H9 (cell line): ENCODE data around the gene SNAPC5. TPM values are rescaled to one million over a fixed set of nuclear protein-coding genes. Genes with fewer than 3 reads are reported as not detected.
A peak's percentile ranks its signal among the peaks of the same experiment; 100 is the strongest.

Source experiments
- DNase-seq: peaks from one replicate; pipeline ENCODE4 v3.0.0-alpha.2; 2017
- H2AFZ ChIP-seq: one replicate; pipeline ENCODE4 v1.6.1; 2013; ENCODE audit warnings: mild to moderate bottlenecking, low read length, control low read depth, moderate library complexity
- H2AK5ac ChIP-seq: 2 replicates; pipeline ENCODE4 v1.6.1; 2013; ENCODE audit warnings: low read length, control low read depth, mixed read lengths; ENCODE audit not compliant: insufficient read length
- H2BK120ac ChIP-seq: one replicate; pipeline ENCODE4 v1.6.1; 2013; ENCODE audit warnings: low read depth, mild to moderate bottlenecking, low read length, control low read depth, inconsistent platforms; ENCODE audit not compliant: poor library complexity, severe bottlenecking
- H2BK12ac ChIP-seq: 2 replicates; pipeline ENCODE4 v1.6.1; 2013; ENCODE audit warnings: low read length, control low read depth, mixed read lengths, low read depth; ENCODE audit not compliant: insufficient read length
- H2BK15ac ChIP-seq: 2 replicates; pipeline ENCODE4 v1.6.1; 2013; ENCODE audit warnings: low read depth, low read length, control low read depth
- H2BK20ac ChIP-seq: one replicate; pipeline ENCODE4 v1.6.1; 2013; ENCODE audit warnings: low read depth, mild to moderate bottlenecking, low read length, control low read depth, inconsistent platforms; ENCODE audit not compliant: poor library complexity, severe bottlenecking
- H2BK5ac ChIP-seq: 2 replicates; pipeline ENCODE4 v1.6.1; 2013; ENCODE audit warnings: low read length, control low read depth, mixed read lengths; ENCODE audit not compliant: insufficient read length
- H3K14ac ChIP-seq: 2 replicates; pipeline ENCODE4 v1.6.1; 2013; ENCODE audit warnings: low read length, control low read depth; ENCODE audit not compliant: insufficient read depth
- H3K18ac ChIP-seq: 2 replicates; pipeline ENCODE4 v1.6.1; 2013; ENCODE audit warnings: low read depth, mild to moderate bottlenecking, mixed read lengths, low read length, control low read depth; ENCODE audit not compliant: insufficient read length
- H3K23ac ChIP-seq: 2 replicates; pipeline ENCODE4 v1.6.1; 2013; ENCODE audit warnings: low read length, control low read depth, mixed read lengths, low read depth; ENCODE audit not compliant: insufficient read length
- H3K23me2 ChIP-seq: 2 replicates; pipeline ENCODE4 v1.6.1; 2013; ENCODE audit warnings: low read depth, mild to moderate bottlenecking, mixed read lengths, low read length, control low read depth; ENCODE audit not compliant: insufficient read length, poor library complexity, severe bottlenecking
- H3K27ac ChIP-seq: 2 replicates; pipeline ENCODE4 v1.5.1; 2013; ENCODE audit warnings: low read length, control low read depth, mixed read lengths, low read depth; ENCODE audit not compliant: insufficient read length
- H3K27me3 ChIP-seq: 2 replicates; pipeline ENCODE4 v1.6.1; 2013; ENCODE audit warnings: low read length, control low read depth, inconsistent platforms; ENCODE audit not compliant: insufficient read depth
- H3K4ac ChIP-seq: 2 replicates; pipeline ENCODE4 v1.6.1; 2013; ENCODE audit warnings: low read depth, mild to moderate bottlenecking, control low read depth, inconsistent platforms, low read length, moderate library complexity
- H3K4me1 ChIP-seq: 2 replicates; pipeline ENCODE4 v1.6.1; 2013; ENCODE audit warnings: low read length, control low read depth, inconsistent platforms; ENCODE audit not compliant: insufficient read depth
- H3K4me2 ChIP-seq: 2 replicates; pipeline ENCODE4 v1.6.1; 2013; ENCODE audit warnings: low read length, control low read depth, mixed read lengths; ENCODE audit not compliant: insufficient read length, insufficient read depth
- H3K56ac ChIP-seq: 2 replicates; pipeline ENCODE4 v1.6.1; 2013; ENCODE audit warnings: low read depth, mild to moderate bottlenecking, mixed read lengths, low read length, control low read depth; ENCODE audit not compliant: insufficient read length
- H3K79me1 ChIP-seq: 2 replicates; pipeline ENCODE4 v1.6.1; 2013; ENCODE audit warnings: low read depth, mild to moderate bottlenecking, moderate library complexity, low read length, control low read depth, inconsistent platforms; ENCODE audit not compliant: insufficient read depth, poor library complexity, severe bottlenecking
- H3K79me2 ChIP-seq: 2 replicates; pipeline ENCODE4 v1.6.1; 2013; ENCODE audit warnings: low read length, control low read depth, inconsistent platforms; ENCODE audit not compliant: insufficient read depth
- H3K9ac ChIP-seq: 2 replicates; pipeline ENCODE4 v1.6.1; 2013; ENCODE audit warnings: low read length, control low read depth, mixed read lengths; ENCODE audit not compliant: insufficient read length; ENCODE audit errors: extremely low read depth
- H3K9me3 ChIP-seq: one replicate; pipeline ENCODE4 v1.6.1; 2013; ENCODE audit warnings: low read depth, low read length, inconsistent platforms; ENCODE audit not compliant: control insufficient read depth
- H3T11ph ChIP-seq: one replicate; pipeline ENCODE4 v1.6.1; 2013; ENCODE audit warnings: mild to moderate bottlenecking, low read length, control low read depth, inconsistent platforms
- H4K20me1 ChIP-seq: one replicate; pipeline ENCODE4 v1.6.1; 2013; ENCODE audit not compliant: control insufficient read depth, insufficient read length, insufficient read depth
- H4K5ac ChIP-seq: 2 replicates; pipeline ENCODE4 v1.6.1; 2013; ENCODE audit warnings: low read depth, mild to moderate bottlenecking, mixed read lengths, low read length, control low read depth; ENCODE audit not compliant: insufficient read length
- H4K8ac ChIP-seq: replicated peaks from 2 replicates; pipeline ENCODE4 v1.6.1; 2013; ENCODE audit warnings: low read length, control low read depth, mixed read lengths, low read depth; ENCODE audit not compliant: insufficient read length
- H4K91ac ChIP-seq: 2 replicates; pipeline ENCODE4 v1.6.1; 2013; ENCODE audit warnings: low read depth, mild to moderate bottlenecking, moderate library complexity, mixed read lengths, low read length, control low read depth; ENCODE audit not compliant: insufficient read length
- H3K27ac Mint-ChIP-seq, 3 experiments: 2 replicates in 2 of 3; 3 replicates in 1 of 3; pipeline ENCODE4 v1.8.0; 2020 to 2021; ENCODE audit warnings: mixed read lengths in 3 of 3, mild to moderate bottlenecking in 1 of 3, moderate library complexity in 1 of 3
- H3K27me3 Mint-ChIP-seq: 2 replicates; pipeline ENCODE4 v1.8.0; 2021; ENCODE audit warnings: low read depth, mild to moderate bottlenecking, moderate library complexity, mixed read lengths
- H3K36me3 Mint-ChIP-seq, 3 experiments: 2 replicates in 2 of 3; 3 replicates in 1 of 3; pipeline ENCODE4 v1.8.0; 2020 to 2021; ENCODE audit warnings: low read depth in 3 of 3, mixed read lengths in 3 of 3; ENCODE audit not compliant: insufficient read depth in 1 of 3
- H3K4me1 Mint-ChIP-seq, 2 experiments: 2 replicates each; pipeline ENCODE4 v1.8.0; 2020; ENCODE audit warnings: mixed read lengths in 2 of 2
- H3K4me3 Mint-ChIP-seq, 2 experiments: 2 replicates in 1 of 2; 3 replicates in 1 of 2; pipeline ENCODE4 v1.8.0; 2020 to 2021; ENCODE audit warnings: mild to moderate bottlenecking in 2 of 2, mixed read lengths in 2 of 2, moderate library complexity in 1 of 2
- H3K9me3 Mint-ChIP-seq, 2 experiments: 2 replicates in 1 of 2; 3 replicates in 1 of 2; pipeline ENCODE4 v1.8.0; 2020; ENCODE audit warnings: mild to moderate bottlenecking in 2 of 2, mixed read lengths in 2 of 2, moderate library complexity in 1 of 2
- WGBS: extraction: QIAGEN DNeasy Blood & Tissue Kit; methylation state at CpG from one replicate; pipeline ENCODE4 v1.1.7; 2013; ENCODE audit warnings: missing lambda C conversion rate, low lambda C conversion rate, mixed read lengths; ENCODE audit not compliant: insufficient read length; ENCODE audit errors: extremely low coverage; 5-methylcytosine and 5-hydroxymethylcytosine counted together
- total RNA-seq: library from RNA; stranded (reverse); gene quantifications from 2 replicates; pipeline ENCODE4 v1.2.1, GENCODE V29; 2021
- TF ChIP-seq, protein P1 (sequence below): fragments of 200-600 bp; sonication (generic); conservative IDR thresholded peaks from 3 replicates; pipeline ENCODE4 v1.8.0; 2021; ENCODE audit warnings: antibody characterized with exemption, mild to moderate bottlenecking

The SNAPC5 gene
- total RNA-seq, 1 experiment from 2014 or later: 28.9 TPM

DNA sequence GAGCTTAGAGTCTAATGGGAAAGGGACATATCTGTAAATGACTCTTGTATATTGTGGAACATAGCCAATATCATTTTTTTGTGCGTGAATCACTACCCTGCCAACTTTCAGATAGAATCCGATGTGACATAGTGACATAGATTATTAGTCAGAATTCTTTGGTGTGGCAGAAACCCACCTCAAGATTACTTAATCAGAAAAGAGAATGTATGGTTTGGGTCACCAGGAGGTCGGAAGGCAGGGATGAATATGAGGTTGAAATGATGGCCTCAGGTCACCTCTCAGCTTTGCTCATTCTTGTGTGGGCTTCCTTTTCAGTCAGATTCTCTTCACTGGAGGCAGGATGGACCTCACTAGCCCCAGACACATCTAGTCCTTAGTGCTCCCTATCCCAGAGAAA lies 41.4 kb downstream of the SNAPC5 start:
- H3K9me3 ChIP-seq: no peaks in the 10 kb centered on the region
- no peak overlapping the region for H4K5ac ChIP-seq
- DNase-seq: no peak
- H3K23me2 ChIP-seq: no peaks in the 10 kb centered on the region
- no peak overlapping the region for H3K18ac ChIP-seq
- H3T11ph ChIP-seq: no peak overlapping the region
- no peak overlapping the region for H3K14ac ChIP-seq
- no peaks in the 10 kb centered on the region for H4K20me1 ChIP-seq
- no peak overlapping the region for H3K23ac ChIP-seq
- H2AFZ ChIP-seq: no peak overlapping the region
- H3K4me1 ChIP-seq: no peaks in the 10 kb centered on the region
- no peak overlapping the region for H2AK5ac ChIP-seq
- no peak overlapping the region for H2BK20ac ChIP-seq
- H3K9me3 Mint-ChIP-seq: no peaks in the 10 kb centered on the region
- no peak overlapping the region for H2BK15ac ChIP-seq
- TF ChIP-seq, protein P1, sequence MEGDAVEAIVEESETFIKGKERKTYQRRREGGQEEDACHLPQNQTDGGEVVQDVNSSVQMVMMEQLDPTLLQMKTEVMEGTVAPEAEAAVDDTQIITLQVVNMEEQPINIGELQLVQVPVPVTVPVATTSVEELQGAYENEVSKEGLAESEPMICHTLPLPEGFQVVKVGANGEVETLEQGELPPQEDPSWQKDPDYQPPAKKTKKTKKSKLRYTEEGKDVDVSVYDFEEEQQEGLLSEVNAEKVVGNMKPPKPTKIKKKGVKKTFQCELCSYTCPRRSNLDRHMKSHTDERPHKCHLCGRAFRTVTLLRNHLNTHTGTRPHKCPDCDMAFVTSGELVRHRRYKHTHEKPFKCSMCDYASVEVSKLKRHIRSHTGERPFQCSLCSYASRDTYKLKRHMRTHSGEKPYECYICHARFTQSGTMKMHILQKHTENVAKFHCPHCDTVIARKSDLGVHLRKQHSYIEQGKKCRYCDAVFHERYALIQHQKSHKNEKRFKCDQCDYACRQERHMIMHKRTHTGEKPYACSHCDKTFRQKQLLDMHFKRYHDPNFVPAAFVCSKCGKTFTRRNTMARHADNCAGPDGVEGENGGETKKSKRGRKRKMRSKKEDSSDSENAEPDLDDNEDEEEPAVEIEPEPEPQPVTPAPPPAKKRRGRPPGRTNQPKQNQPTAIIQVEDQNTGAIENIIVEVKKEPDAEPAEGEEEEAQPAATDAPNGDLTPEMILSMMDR: no peak
- no peaks in the 10 kb centered on the region for H3K79me1 ChIP-seq
- H2BK120ac ChIP-seq: no peak overlapping the region
- H3K4me2 ChIP-seq: no peak overlapping the region
- H3K27me3 ChIP-seq: no peaks in the 10 kb centered on the region
- H3K4me3 Mint-ChIP-seq: no peak overlapping the region
- no peaks in the 10 kb centered on the region for H3K27me3 Mint-ChIP-seq
- peaks cover 9 to 22% of the 10 kb centered on the region in 2 experiments; a peak in 3 of 4 replicates for H3K4me1 Mint-ChIP-seq
- H3K27ac ChIP-seq: no peak overlapping the region
- H3K27ac Mint-ChIP-seq: peak overlapping the region in 1 of 3 experiments; percentile 17; a peak in 2 of 7 replicates
- no peaks in the 10 kb centered on the region for H3K79me2 ChIP-seq
- WGBS: no CpG with 5 or more reads among the region's 3 CpGs
- H3K4ac ChIP-seq: no peak overlapping the region
- H4K8ac ChIP-seq: no peak overlapping the region
- H4K91ac ChIP-seq: no peak overlapping the region
- no peak overlapping the region for H2BK5ac ChIP-seq
- H3K56ac ChIP-seq: no peak overlapping the region
- H2BK12ac ChIP-seq: no peak overlapping the region
- H3K36me3 Mint-ChIP-seq: peaks cover 0 to 9% (median 0%) of the 10 kb centered on the region in 3 experiments; a peak in 4 of 7 replicates
- no peak overlapping the region for H3K9ac ChIP-seq
